GM19328 (cell line): Measurements from ENCODE around the gene TMEM225B.
"Not testable (repeated sequence)": the region's sequence is repeated elsewhere in the genome, so short reads cannot be mapped to it uniquely, and the experiment has no call there.

Experiments used
- ATAC-seq: cut with Tn5 transposase; IDR thresholded peaks from one replicate; pipeline ENCODE4 v1.9.1; 2021; ENCODE audit warnings: mild to moderate bottlenecking, moderate library complexity; ENCODE audit not compliant: unreplicated experiment

The TMEM225B gene, protein sequence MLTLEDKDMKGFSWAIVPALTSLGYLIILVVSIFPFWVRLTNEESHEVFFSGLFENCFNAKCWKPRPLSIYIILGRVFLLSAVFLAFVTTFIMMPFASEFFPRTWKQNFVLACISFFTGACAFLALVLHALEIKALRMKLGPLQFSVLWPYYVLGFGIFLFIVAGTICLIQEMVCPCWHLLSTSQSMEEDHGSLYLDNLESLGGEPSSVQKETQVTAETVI

DNA sequence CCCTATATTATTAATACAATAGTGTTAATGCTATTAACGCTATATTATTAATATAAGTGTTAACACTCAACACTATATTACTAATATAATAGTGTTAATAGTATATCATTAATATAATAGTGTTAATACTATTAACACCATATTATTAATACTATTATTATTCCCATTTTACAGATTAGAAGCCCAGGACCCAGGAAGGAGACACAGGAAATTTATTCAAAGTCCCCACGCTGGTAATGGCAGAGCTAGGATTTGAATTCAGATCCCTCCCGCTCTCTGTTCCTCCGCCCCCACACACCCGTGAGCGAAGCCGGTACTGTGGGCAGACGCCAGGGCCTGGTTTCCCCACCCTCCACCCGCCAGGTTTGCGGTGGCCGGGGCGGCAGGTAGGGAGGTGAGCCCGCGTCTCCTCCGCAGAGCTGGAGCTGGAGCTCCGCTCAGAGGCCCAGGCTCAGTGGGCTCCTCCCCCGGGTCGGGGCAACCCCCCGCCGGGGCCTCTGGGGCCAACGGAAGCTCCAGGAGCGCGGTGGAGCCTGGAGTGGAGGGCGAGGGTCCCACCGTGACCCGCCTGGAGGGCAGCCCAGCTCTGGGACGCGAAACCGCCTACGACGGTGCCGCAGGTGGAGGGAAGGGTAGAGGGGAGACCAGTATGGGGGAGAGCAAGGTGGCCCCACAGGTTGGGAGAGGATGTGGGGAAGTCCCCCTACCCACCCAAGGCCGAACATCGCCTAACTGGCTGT lies at the start of gene TMEM225B:
Gene TMEM225B (plus strand): TSS at position 506 of the 740 bp plus-strand sequence. CDS start 6,122 bp downstream, outside the sequence.
- ATAC-seq: no peak

DNA sequence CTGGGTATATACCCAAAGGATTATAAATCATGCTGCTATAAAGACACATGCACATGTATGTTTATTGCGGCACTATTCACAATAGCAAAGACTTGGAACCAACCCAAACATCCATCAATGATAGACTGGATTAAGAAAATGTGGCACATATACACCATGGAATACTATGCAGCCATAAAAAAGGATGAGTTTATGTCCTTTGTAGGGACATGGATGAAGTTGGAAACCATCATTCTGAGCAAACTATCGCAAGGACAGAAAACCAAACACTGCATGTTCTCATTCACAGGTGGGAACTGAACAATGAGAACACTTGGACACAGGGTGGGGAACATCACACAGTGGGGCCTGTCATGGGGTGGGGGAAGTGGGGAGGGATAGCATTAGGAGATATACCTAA lies 48.5 kb upstream of the TMEM225B start:
- ATAC-seq: not testable (repeated sequence)

DNA sequence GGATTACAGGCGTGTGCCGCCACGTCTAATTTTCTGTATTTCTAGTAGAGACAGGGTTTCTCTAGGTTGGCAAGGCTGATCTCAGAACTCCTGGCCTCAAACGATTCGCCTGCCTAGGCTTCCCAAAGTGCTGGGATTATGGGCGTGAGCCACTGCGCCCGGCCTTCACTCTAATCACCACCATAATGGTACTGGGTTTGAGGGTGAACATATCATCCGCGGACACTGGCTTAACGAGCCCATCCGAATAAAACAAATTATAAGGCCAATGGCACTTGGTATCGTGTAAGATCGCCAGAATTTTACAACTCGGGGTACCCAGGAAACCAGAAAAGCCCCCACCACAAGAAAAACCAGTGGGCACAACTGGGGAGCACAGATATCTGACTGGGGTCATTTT lies 46.7 kb upstream of the TMEM225B start:
- ATAC-seq: no peak

DNA sequence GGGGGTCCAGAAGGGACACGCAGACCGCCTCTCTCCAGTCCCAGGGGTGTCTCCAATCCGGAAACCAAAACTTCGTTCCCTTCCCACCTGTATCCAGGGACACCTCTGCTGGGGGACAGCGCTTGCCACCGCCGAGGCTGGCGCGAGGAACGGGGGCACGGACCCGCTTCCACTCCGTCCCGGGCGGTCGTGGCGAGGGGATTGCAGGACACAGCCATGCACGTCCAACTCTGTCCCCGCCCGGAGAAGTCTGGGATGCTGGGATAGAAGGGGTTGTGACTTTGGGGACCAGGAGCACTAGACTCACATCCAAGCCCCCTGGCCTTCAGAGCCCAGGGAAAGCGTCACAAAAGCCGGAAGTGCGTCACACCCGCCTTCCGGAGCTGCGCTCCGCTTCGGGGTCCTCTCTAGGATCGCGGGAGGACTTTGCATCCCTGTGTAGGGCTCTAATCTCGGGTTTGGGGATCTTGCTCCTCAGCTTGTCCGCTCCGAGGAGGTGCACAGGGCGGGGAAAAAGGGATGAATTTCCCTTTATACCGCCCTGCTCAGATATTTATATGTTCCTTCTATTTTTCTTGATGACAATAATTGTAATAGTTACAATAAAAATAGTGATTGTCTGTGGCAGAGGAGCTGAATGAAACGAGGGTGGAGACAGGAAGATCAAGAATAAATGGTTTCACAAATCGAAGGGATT lies 46.2 kb upstream of the TMEM225B start, which contains the start of gene FAM200A:
Gene FAM200A (minus strand): TSS at position 348 of the 697 bp plus-strand sequence. CDS start 3,707 bp downstream, outside the sequence.
- ATAC-seq: peak; percentile 92

DNA sequence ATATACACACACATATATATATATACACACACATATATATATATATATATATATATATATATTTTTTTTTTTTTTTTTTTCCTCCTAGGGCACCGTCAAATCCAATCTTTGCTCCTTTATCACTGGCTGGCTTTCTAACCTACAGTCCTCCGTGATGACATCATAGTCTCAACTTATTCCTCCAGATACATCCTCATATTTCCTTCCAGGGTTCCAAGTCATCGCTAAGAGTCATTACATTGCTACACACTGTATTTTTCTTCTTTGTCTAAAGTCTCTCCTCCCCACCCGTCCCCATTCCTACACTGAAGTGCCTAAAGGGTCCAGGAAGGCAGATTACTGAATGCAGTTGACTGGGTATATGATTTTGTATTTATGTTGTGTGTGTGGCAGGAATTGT lies 45.0 kb upstream of the TMEM225B start:
- ATAC-seq: no peak

DNA sequence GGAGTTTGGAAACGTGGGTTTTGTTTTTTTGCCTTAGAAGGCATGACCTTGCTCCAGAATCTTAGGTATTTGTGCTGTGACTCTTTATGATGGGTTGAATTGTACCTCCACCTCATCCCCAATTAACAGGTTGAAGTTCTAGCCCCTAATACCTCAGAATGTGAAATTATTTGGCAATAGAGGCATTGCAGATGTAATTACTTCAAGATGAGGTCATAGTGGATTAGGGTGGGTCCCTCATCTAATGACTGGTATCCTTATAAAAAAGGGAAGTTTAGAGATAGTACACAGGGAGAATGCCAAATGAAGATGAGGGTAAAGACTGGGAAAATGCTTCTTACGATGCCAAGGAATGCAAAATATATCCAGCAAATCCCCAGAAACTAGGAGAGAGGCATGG lies 43.1 kb upstream of the TMEM225B start:
- ATAC-seq: no peak

DNA sequence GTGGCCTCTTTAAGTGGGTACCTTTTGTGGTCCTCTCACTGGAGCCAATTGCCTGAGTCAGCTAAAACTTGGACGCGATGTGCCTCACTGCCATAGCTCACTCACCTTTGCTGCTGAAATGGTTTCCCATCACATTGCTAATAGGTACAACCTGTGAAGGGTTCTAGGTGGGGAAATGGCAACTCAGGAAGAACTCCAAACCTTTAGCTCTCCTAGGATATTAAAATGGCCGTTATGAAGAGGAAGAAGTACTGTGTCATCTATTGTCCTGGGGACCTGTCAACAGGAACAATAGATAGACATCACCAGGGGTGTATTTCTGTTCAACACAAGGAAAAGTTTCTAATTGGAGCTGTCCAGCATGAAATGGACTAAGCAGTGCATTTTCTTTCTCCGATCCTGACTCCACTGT lies 40.9 kb upstream of the TMEM225B start:
- no peak for ATAC-seq

DNA sequence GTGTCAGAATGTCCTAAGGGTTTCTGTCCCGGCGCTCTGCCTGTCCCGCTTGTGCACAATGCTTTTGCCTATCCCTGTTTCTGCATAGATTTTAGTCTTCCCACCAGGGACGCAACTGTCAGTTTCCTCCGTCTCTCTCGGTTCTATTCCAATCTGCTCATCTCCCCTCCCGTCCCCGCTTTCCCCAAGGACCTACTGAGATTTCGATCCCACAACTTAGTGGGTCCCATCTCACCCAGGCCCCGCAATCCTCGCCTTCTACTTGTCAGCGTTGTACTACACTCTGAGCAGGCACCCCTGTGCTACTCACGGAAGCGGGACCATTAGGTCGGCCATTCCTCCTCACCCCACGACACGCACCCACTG lies 40.1 kb upstream of the TMEM225B start:
- peak; percentile 45 for ATAC-seq

DNA sequence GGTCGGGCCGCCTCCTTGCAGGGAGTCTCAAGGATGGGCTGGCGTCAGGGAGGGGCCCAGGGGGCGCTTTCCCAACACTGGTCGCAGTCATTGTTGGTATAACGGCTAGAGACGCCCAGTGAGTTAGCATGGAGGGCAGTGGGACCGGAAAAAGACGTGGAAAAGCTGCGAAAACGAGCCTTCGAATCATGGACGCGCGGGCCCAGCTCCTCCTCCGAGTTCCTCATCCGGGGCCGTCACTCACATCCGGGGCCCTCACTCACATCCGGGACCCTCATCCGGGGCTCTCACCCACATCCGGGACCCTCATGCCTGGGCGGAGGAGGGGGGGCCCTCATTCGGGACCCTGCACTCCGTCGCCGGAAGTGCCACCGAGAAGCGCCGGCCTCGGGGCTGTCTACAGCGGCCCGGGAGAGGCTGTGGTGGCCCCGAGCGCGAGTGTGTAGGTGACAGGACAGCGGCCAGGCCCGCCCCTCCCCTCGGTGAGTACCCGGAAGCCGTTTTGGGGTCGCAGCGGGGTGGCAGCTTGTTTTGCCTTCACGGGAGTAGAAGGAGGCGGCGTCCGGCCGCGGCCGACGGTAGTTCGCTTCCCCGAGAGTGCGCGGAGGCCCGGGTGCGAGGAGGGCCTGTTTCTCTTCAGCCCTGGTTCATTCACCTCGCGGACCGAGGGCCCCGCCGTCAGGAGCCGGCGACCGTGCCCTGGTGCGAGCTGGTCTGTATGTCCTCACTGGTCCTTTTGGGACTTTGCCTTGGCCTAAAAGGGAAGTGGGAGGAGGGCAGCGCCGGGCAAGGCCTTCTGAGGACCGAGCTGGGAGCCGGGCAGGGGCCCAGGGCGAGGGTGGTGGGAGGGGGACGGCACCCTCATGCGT lies 39.5 kb upstream of the TMEM225B start, which contains the start of gene ZNF655:
Gene ZNF655 (plus strand): TSS at position 337 of the 869 bp plus-strand sequence. CDS start 1,918 bp downstream, outside the sequence.
- ATAC-seq: peak; percentile 75

DNA sequence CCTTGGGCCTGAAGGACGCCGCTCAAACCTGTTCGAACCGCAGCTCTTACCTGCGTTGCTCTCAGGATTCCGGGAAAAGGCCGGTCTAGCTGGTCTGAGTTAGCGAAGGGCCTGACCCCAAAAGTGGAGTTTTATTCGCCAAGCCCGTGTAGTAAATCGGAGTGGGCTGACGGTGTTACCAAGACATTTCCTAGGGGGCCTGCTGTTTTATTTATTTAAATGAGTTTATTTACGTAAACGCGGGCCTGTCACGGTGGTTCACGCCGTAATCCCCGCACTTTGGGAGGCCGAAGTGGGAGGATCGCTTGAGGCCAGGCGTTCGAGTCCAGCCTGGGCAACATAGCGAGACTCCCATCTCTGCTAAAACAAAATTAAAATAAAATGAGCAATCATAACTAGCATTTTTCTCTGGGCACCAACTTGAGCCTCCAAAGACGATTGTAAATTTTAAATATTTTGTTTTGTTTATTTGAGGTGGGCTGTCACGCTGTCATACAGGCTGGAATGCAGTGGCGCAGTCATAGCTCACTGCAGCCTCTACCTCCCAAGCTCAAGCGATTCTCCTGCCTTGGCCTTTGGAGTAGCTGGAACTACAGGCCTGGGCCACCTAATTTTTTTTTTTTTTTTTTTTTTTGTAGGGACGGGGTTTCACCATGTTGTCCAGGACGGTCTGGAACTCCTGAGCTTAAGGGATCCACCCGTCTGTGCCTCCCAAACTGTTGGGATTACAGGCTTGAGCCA lies 38.7 kb upstream of the TMEM225B start:
- no peak for ATAC-seq

DNA sequence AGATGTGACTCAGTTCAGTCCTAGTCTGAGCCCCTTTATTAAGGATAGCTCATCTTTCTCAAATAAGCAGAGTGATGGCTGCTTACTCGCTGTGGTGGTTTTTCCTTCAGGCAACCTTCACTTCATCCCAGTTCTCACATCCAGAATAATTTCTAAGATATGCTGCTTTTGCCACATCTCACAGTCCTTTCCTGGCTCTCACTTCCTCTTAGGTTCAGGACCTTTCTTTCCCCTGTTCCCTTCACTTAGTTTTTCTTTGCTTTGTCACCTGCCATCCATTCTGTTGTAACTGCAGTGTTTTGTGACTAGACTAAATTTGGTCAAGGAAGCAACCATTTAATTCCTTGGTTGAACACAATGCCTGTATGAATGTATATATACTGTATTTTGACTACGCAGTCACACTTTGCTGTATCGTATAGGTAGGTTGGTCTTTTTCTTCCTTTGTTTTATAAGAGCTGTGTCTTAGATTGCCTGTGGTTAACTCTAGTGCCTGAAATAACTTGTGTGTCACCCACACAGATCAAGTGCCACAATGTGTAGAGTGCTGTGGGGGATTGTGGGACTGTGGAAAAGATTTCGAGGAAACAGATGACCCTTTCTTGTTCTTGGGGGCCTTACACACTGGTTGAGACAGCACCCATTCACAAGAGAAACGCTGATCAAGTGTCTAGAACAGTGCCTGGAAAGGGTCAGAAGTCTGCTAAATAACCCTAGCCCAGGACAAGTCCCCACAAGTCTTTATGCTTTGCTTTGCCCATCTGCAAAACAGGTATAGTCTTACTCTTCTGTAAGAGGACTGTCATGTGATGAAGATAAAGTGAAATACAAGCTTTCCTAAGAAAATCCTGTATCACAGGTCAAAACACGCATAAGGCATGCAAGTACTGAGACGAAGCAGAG lies 37.0 kb upstream of the TMEM225B start:
- ATAC-seq: no peak

DNA sequence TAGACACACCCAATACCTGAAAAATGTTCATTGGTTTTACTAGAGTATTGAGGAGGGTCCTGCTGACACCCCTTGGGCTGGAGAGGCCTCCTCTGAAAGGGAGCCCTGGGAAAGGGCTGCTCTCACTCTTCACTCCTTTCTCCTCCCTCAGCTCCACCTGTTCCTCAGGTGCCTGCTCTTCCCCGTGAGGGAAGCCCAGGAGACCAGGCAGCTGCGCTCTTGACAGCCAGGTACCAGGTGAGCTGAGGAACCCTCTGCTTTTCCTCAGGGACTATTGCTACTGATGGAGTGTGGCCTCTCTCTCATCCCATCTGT lies 36.4 kb upstream of the TMEM225B start:
- ATAC-seq: no peak

DNA sequence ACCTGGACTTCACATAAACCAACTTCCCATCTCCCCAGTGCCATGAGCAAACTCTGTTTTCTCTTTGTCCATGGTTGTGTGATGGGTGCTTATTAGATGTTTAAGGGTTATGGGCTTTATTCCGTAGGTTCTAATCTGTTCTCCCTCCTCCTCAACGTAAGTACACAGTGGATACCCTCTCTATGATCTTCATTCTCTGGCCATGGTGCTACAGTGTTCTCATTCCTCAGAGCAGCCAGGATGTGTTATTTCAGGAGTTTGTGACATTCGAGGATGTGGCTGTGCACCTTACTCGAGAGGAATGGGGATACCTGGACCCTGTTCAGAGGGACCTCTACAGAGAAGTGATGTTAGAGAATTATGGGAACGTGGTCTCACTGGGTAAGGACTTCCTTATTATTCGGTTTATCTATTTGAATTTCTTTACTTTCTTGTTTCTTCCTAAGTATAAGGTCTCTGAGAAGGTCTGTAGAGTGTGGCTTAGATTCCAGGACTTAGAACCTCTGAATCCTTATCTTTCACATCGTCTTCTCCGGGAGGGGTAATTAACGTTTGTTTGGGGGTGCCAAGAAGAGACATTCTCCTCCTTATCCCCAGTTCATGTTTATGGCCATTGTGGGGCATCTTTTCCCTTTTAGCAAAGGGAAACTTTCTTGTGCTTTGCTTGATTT lies 35.8 kb upstream of the TMEM225B start:
- ATAC-seq: no peak

DNA sequence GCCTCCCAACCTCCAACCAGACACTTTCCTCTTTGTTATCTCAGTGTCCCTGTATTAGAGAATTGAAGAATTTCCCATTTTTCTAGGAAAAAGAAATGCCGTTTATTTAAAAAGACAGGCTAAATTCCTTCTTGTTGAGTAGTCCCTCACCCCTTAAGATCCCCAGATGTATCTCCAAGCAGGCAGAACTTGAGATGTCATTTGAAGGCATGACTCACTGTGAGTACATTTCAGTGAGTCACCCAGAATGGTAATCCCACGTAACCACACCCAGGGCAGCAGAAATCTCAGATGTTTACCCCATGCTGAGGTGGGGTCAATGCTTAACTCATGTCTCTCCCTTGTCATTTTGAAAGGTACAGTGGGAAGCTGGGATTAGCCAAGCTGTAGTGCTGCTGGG lies 35.2 kb upstream of the TMEM225B start:
- no peak for ATAC-seq

DNA sequence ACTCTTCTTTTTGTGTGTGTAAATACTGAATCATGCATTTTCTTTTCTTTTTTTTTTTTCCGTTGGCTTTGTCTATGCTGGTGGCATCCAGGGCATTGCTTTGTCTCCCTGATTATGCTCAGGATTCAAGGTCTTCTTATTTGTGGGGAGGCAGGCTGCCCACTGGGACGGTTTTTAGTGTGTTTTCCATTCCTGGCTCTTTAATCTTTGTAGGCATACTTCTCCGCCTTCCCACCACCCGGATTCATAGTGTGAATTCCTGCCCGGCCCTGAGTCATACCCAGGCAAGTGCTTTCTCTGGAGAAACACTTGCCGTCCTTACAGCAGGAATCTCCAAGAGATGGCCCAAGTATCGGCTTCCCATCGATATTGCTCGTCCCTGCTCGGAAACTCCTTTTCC lies 34.4 kb upstream of the TMEM225B start:
- no peak for ATAC-seq

DNA sequence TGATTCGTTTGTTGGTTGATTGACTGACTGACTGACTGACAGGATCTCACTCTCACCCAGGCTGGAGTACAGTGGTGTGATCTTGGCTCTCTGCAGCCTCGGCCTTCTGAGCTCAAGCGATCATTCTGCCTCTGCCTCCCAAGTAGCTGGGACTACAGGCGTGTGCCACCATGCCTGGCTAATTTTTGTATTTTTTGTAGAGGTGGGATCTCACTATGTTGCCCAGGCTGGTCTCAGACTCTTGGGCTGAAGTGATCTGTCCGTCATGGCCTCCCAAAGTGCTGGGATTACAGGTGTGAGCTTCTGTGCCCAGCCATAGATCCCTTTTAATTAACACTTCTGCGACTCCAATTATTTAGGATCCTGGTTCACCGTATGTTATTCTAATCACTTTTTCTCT lies 29.3 kb upstream of the TMEM225B start:
- not testable (repeated sequence) for ATAC-seq

DNA sequence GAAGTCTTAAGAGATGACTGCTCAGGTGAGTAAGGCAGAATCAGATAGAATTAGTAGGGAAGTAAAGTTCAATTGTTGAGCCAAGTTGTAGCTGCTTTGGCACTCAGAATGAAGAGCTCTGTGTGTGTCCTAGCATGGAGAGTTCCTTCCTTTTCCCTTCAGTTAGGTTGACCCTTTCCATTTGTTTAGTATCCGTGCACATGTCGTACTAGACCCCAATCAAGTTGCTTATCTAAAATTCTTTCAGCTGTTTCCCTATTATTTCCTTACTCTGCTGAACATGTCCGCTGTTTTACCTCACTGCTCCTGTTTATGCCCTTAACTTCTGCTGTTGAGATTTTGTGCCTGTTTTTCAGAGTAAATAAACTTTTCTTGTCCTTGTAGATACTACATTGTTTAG lies 26.3 kb upstream of the TMEM225B start:
- no peak for ATAC-seq

DNA sequence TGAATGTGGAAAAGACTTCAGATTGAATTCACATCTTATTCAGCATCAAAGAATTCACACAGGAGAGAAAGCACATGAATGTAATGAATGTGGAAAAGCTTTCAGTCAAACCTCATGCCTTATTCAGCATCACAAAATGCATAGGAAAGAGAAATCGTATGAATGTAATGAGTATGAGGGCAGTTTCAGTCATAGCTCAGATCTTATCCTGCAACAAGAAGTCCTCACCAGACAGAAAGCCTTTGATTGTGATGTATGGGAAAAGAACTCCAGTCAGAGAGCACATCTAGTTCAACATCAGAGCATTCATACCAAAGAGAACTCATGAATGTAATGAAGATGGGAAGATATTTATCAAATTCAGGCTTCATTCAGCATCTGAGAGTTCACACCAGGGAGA lies 24.8 kb upstream of the TMEM225B start:
- ATAC-seq: no peak

DNA sequence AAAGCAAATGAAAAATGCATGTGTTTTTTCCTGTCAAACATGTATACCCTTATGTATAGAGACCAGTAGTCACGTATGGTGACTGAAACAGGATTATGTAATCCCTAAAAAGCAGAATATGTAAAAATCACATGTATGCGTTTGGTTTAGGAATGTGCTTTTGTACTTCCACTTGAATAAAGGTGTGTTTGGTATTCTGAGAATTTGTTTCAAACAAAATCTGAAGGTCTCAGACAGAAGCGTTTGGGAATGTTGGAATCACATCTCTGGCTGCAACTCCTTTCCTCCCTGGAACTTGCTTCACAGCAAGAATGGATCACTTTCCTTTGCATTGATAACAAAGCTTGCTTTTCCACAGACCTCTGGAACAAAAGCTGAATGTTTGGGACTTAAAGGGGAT lies 21.8 kb upstream of the TMEM225B start:
- no peak for ATAC-seq
